KMS-11 (cell line): ENCODE data around the gene MTCP1.

ENCODE experiments used
- H2AFZ ChIP-seq: fragments of 200-600 bp; sonication (generic); 2 replicates; pipeline ENCODE4 v1.6.1; 2016; ENCODE audit warnings: antibody characterized with exemption, mixed run types, low read depth
- H3K27ac ChIP-seq: fragments of 200-600 bp; sonication (generic); 2 replicates; pipeline ENCODE4 v1.6.1; 2016; ENCODE audit warnings: mild to moderate bottlenecking, mixed run types
- H3K27me3 ChIP-seq: fragments of 200-600 bp; sonication (generic); 2 replicates; pipeline ENCODE4 v1.6.1; 2017; ENCODE audit warnings: mild to moderate bottlenecking, low read depth, mixed run types, moderate library complexity; ENCODE audit not compliant: insufficient read depth
- H3K36me3 ChIP-seq: fragments of 200-600 bp; sonication (generic); 2 replicates; pipeline ENCODE4 v1.6.1; 2017; ENCODE audit warnings: mild to moderate bottlenecking, mixed run types; ENCODE audit not compliant: insufficient read depth
- H3K4me1 ChIP-seq: fragments of 200-600 bp; sonication (generic); 2 replicates; pipeline ENCODE4 v1.6.1; 2016; ENCODE audit warnings: mild to moderate bottlenecking, low read depth, mixed run types; ENCODE audit not compliant: poor library complexity, severe bottlenecking
- H3K4me2 ChIP-seq: fragments of 200-600 bp; sonication (generic); 2 replicates; pipeline ENCODE4 v1.7.0; 2016; ENCODE audit warnings: mild to moderate bottlenecking, mixed run types
- H3K4me3 ChIP-seq: fragments of 200-600 bp; sonication (generic); IDR thresholded peaks from 2 replicates; pipeline ENCODE4 v1.6.1; 2017; ENCODE audit warnings: low read depth, low read length, mixed read lengths; ENCODE audit not compliant: insufficient read depth
- H3K79me2 ChIP-seq: fragments of 200-600 bp; sonication (generic); 2 replicates; pipeline ENCODE4 v1.6.1; 2016; ENCODE audit warnings: low read depth, mixed run types; ENCODE audit not compliant: insufficient read depth
- H3K9ac ChIP-seq: fragments of 200-600 bp; sonication (generic); 2 replicates; pipeline ENCODE4 v1.6.1; 2016; ENCODE audit warnings: mild to moderate bottlenecking, mixed run types
- H4K20me1 ChIP-seq: fragments of 200-600 bp; sonication (generic); 2 replicates; pipeline ENCODE4 v1.6.1; 2016; ENCODE audit warnings: mild to moderate bottlenecking, mixed run types; ENCODE audit not compliant: insufficient read depth
- CTCF ChIP-seq: fragments of 200-600 bp; sonication (generic); conservative IDR thresholded peaks from 2 replicates; pipeline ENCODE4 v1.6.1; 2017; ENCODE audit warnings: low read depth, mild to moderate bottlenecking, antibody characterized with exemption, low read length, moderate library complexity, mixed read lengths

The MTCP1 gene

GRCh38 chrX:155070975-155071693 is at the start of gene MTCP1, which contains the start of the genes BRCC3 and CMC4:
TSS of gene MTCP1 (minus strand) at chrX:155071136. CDS start at chrX:155066010, 5,126 bp downstream.
TSS of gene BRCC3 (plus strand) at chrX:155071508. CDS start at chrX:155071528, 20 bp downstream.
TSS of gene CMC4 (minus strand) at chrX:155071136. CDS start at chrX:155064023, 7,113 bp downstream.
- Histone ChIP-seq H3K4me2 (peak within 1 kb of the TSS; percentile 86), H2AFZ (peak within 1 kb of the TSS; percentile 91), H3K4me3 (no peak within 1 kb of the TSS), H3K36me3 (no peaks in the 10 kb centered on the region), H3K79me2 (peaks cover 36% of the 10 kb centered on the region; the same call in 1 of the 2 replicates), H3K4me1 (peaks cover 17% of the 10 kb centered on the region), H4K20me1 (no peaks in the 10 kb centered on the region), H3K9ac (peak within 1 kb of the TSS; percentile 84), H3K27me3 (no peaks in the 10 kb centered on the region), H3K27ac (peak within 1 kb of the TSS; percentile 69)
- TF ChIP-seq CTCF: no peak

GRCh38 chrX:155115174-155115819 is 44.4 kb upstream of the MTCP1 start:
- H3K4me1 ChIP-seq: peaks cover 3% of the 10 kb centered on the region
- H3K27ac ChIP-seq: no peak overlapping the region
- no peak for TF ChIP-seq CTCF
- H3K4me3 ChIP-seq: no peak overlapping the region
- H3K79me2 ChIP-seq: no peaks in the 10 kb centered on the region
- no peak overlapping the region for H3K9ac ChIP-seq
- H3K27me3 ChIP-seq: no peaks in the 10 kb centered on the region
- no peak overlapping the region for H3K4me2 ChIP-seq
- H3K36me3 ChIP-seq: no peaks in the 10 kb centered on the region
- no peak overlapping the region for H2AFZ ChIP-seq
- H4K20me1 ChIP-seq: no peaks in the 10 kb centered on the region

GRCh38 chrX:155113097-155113496 is 42.2 kb upstream of the MTCP1 start:
- Histone ChIP-seq H3K9ac (no peak overlapping the region), H4K20me1 (no peaks in the 10 kb centered on the region), H3K36me3 (no peaks in the 10 kb centered on the region), H3K79me2 (no peaks in the 10 kb centered on the region), H3K27me3 (no peaks in the 10 kb centered on the region), H3K27ac (no peak overlapping the region), H3K4me2 (no peak overlapping the region), H2AFZ (no peak overlapping the region), H3K4me1 (peaks cover 3% of the 10 kb centered on the region), H3K4me3 (no peak overlapping the region)
- no peak for TF ChIP-seq CTCF

- Histone ChIP-seq H3K4me3 (no peak overlapping the region), H4K20me1 (no peaks in the 10 kb centered on the region), H3K27ac (no peak overlapping the region), H3K36me3 (no peaks in the 10 kb centered on the region), H3K9ac (no peak overlapping the region), H2AFZ (no peak overlapping the region), H3K4me1 (peaks cover 3% of the 10 kb centered on the region), H3K79me2 (no peaks in the 10 kb centered on the region), H3K27me3 (no peaks in the 10 kb centered on the region), H3K4me2 (no peak overlapping the region)
- TF ChIP-seq CTCF: no peak
Measured at GRCh38 chrX:155112171-155112570, 41.2 kb upstream of the MTCP1 start.
